Choroid plexus epithelial cell (primary cell): ENCODE measurements around the gene CNOT2.
"Not testable (repeated sequence)": the region's sequence is repeated elsewhere in the genome, so short reads cannot be mapped to it uniquely, and the experiment has no call there.

Source experiments
- DNase-seq: peaks from one replicate; pipeline ENCODE4 v3.0.0-alpha.2; 2010; ENCODE audit warnings: low read depth
- H3K4me3 ChIP-seq: 2 replicates; pipeline ENCODE4 v1.5.1; 2011; ENCODE audit warnings: low read depth, mild to moderate bottlenecking, control low read depth, low read length, moderate library complexity
- TF ChIP-seq, protein P1 (sequence below): conservative IDR thresholded peaks from 2 replicates; pipeline ENCODE4 v1.5.1; 2011; ENCODE audit warnings: low read depth, mild to moderate bottlenecking, control low read depth, inconsistent platforms, low read length, moderate library complexity

CNOT2 gene

DNA sequence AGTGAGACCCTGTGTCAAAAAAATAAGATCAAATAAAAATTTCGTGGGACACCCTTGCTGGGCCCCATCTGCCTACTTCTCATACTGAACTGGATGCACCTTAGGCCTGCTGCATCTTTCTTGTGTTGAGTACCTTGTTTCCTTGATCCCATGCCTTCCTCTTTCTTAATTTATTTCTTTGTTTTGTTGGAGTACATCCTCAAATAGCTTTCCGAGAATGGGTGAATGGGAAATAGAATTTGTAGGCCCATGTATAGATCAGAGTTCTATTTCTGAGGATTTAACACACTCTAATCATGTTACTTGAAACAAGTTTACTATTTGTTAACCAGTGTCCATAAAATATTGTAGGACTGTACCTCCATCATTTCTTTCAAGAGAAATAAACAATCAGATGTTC lies 146.4 kb downstream of the CNOT2 start:
- TF ChIP-seq, protein P1, sequence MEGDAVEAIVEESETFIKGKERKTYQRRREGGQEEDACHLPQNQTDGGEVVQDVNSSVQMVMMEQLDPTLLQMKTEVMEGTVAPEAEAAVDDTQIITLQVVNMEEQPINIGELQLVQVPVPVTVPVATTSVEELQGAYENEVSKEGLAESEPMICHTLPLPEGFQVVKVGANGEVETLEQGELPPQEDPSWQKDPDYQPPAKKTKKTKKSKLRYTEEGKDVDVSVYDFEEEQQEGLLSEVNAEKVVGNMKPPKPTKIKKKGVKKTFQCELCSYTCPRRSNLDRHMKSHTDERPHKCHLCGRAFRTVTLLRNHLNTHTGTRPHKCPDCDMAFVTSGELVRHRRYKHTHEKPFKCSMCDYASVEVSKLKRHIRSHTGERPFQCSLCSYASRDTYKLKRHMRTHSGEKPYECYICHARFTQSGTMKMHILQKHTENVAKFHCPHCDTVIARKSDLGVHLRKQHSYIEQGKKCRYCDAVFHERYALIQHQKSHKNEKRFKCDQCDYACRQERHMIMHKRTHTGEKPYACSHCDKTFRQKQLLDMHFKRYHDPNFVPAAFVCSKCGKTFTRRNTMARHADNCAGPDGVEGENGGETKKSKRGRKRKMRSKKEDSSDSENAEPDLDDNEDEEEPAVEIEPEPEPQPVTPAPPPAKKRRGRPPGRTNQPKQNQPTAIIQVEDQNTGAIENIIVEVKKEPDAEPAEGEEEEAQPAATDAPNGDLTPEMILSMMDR: no peak
- no peak overlapping the region for H3K4me3 ChIP-seq
- DNase-seq: no peak

DNA sequence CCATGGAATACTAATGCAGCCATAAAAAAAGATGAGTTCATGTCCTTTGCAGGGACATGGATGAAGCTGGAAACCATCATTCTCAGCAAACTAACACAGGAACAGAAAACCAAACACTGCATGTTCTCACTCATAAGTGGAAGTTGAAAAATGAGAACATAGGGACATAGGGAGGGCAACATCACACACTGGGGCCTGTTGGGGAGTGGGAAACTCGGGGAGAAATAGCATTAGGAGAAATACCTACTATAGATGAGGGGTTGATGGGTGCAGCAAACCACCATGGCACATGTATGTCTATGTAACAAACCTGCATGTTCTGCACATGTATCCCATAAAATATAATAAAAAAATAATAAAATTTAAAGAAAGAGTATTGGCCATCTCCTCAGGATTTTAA lies 149.4 kb downstream of the CNOT2 start:
- not testable (repeated sequence) for H3K4me3 ChIP-seq, DNase-seq

DNA sequence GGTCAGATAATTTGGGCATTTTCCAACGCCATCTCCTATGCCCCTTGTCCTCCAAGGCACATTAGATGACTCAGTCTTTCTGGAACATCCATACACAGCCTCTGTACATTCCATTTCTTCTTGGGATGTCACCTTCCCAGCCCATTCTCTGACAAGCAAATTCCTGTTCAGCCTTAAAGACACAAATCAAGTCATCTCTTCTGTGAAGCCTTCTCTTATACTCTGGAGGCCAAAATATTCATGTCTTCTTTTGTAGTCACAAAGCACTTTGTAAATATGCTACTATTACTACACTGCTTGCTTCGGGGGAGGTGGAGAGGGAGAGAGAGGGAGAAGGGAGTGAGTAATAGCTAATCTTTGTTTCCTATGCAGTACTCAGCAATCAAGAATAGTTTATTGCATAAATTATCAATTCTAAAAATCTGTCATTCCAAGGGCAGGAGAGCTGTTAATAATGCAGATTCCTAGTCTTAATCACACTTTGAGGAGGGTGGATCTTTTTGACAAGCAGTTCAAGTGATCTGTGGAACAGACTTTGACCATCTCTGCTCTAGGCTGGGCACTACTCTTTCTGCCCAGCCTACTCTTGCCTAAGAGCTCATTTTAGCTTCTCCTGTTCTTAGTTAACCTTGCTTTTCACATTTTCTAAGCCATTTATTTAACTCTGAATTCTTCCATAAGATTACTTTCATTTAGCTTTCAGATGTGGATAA lies 150.7 kb downstream of the CNOT2 start:
- peak; percentile 46 for DNase-seq
- TF ChIP-seq, protein P1: no peak
- no peak overlapping the region for H3K4me3 ChIP-seq

DNA sequence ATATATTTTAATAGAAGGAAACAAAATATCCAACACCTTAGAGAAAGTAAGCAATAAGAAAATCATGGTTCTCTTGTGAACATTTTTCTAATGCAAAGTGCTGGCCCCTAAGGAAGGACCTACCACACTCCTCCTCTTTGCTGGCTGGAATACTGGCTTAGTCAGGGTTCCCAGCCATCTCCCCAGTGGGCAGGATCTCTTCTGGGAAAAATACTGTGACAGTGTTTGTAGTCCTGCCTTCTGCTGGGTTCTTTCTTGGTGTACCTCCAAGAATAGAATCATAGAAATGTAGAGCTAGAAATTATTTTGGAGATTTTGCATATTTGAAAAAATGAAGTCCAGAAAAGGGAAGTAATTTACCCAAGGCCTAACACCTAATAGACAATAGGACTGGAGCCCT lies 154.8 kb downstream of the CNOT2 start:
- H3K4me3 ChIP-seq: no peak overlapping the region
- DNase-seq: no peak
- TF ChIP-seq, protein P1: no peak

DNA sequence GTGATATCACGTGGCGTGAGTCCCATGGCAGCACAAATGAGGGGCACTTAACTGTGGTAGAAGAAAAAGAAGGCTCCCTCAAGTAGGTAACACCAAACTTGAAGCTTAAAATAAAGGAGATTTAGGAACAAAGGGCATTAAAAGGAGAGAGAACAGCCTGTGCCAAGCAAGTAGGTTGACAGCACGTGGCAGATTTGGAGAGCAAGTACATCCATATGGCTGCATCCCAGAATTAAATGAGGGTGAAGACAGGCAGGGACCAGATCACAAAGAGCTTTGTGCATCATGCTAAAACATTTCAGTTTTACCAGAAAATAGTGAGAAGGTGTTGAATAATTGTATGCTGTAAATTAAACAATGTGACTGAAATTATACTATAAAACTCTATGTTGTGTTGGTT lies 155.6 kb downstream of the CNOT2 start:
- no peak overlapping the region for H3K4me3 ChIP-seq
- TF ChIP-seq, protein P1: no peak
- DNase-seq: no peak

DNA sequence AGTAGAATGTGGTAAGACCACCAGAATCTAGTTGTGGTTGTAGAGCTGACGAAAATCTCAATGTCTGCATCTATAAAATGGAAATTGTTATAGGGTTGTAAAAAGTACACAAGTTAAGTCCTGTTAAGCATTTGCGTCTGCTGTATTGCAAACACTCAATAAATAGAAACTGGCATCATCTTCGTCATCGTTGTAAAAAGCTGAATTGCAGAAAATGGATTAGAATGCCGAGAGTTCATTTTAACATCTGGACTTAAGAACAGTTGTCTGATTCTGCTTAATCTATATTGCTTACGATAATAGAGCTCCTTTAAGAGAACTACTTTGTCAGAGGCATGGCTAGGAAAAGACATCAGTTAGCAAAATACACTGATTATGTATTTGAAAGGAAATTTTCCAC lies 156.1 kb downstream of the CNOT2 start:
- TF ChIP-seq, protein P1: no peak
- H3K4me3 ChIP-seq: no peak overlapping the region
- DNase-seq: no peak

DNA sequence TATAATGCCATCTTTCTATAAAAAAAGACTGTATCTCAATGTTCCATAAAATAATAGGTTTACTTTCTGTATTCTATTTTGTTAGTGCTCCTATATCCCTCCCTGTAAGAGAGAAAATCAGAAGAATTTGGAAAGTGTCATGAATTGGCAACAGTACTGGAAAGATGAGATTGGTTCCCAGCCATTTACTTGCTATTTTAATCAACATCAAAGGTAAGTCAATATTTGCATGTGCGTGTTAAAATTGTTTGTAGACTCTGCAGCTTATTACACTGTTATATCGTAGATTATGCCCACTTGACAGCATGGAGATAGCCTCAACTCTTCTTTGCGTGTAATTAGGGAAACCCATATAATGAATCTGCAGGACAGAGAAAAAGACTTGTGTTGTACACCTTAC lies 156.9 kb downstream of the CNOT2 start:
- H3K4me3 ChIP-seq: no peak overlapping the region
- no peak for DNase-seq
- TF ChIP-seq, protein P1: no peak
